Kidney (tissue), 14 donors: ENCODE results near the gene SLC2A8. TPM values are rescaled to one million over a fixed set of nuclear protein-coding genes. Genes with fewer than 3 reads are reported as not detected.

Experiments
- DNase-seq, 5 donors: peaks; one replicate each; pipeline ENCODE4 v3.0.0-alpha.2; 2013 to 2020
- FAIRE-seq: peaks from 2 replicates; lab custom pipeline; 2012; peaks lifted over from hg19 to GRCh38; lab: Jason Lieb, UNC
- H3K27ac ChIP-seq, 2 donors: one replicate each; pipeline ENCODE4 v1.7.0; 2013; ENCODE audit warnings: low read depth in 2 of 2, low read length in 2 of 2, inconsistent platforms in 1 of 2
- H3K27me3 ChIP-seq: one replicate; pipeline ENCODE4 v1.7.1; 2013; ENCODE audit warnings: low read length, inconsistent platforms; ENCODE audit not compliant: control insufficient read depth, insufficient read depth
- H3K36me3 ChIP-seq, 3 donors: one replicate each; pipeline versions ENCODE4 v1.7.0 to v1.7.1; 2013; ENCODE audit warnings: low read length in 3 of 3, control low read depth in 1 of 3, inconsistent platforms in 1 of 3; ENCODE audit not compliant: insufficient read depth in 3 of 3, control insufficient read depth in 2 of 3
- H3K4me1 ChIP-seq, 3 donors: one replicate each; pipeline versions ENCODE4 v1.7.0 to v1.7.1; 2013; ENCODE audit warnings: low read length in 3 of 3, inconsistent platforms in 1 of 3, low read depth in 1 of 3; ENCODE audit not compliant: control insufficient read depth in 2 of 3, insufficient read depth in 2 of 3
- H3K4me3 ChIP-seq, 3 donors: one replicate each; pipeline versions ENCODE4 v1.7.0 to v1.8.1; 2013; ENCODE audit warnings: low read length in 3 of 3, control low read depth in 1 of 3, inconsistent platforms in 1 of 3
- H3K9ac ChIP-seq, 3 donors: one replicate each; pipeline versions ENCODE4 v1.7.0 to v1.7.1; 2013; ENCODE audit warnings: low read length in 3 of 3, control low read depth in 1 of 3, inconsistent platforms in 1 of 3
- H3K9me3 ChIP-seq, 3 donors: one replicate each; pipeline versions ENCODE4 v1.7.0 to v1.7.1; 2013; ENCODE audit warnings: low read length in 3 of 3, control low read depth in 1 of 3, inconsistent platforms in 1 of 3; ENCODE audit not compliant: control insufficient read depth in 2 of 3, insufficient read depth in 1 of 3
- intact Hi-C: fragments of 100-400 bp; cut with DNase I; formaldehyde crosslinking; loops from one replicate; pipeline ENCODE4 v1.11.1; 2022
- polyA plus RNA-seq: library from polyadenylated mRNA; stranded (reverse); fragments of 350-450 nt; fragmentation: Illumina TruSeq; extraction: RNeasy Lipid Tissue Mini Kit (QIAGEN cat#74804); gene quantifications from one replicate; pipeline ENCODE4 v1.2.3, GENCODE V29; 2014; ENCODE audit warnings: low read depth, low replicate concordance; ENCODE audit not compliant: insufficient read depth
- total RNA-seq: library from RNA; stranded (reverse); fragmentation: NEBNext Ultra II Directional; extraction: Animal tissue kit (Norgen Biotek cat#: 25700); gene quantifications from one replicate; pipeline ENCODE4 v1.2.1, GENCODE V29; 2021
- TF ChIP-seq, protein P1 (sequence below): IDR thresholded peaks from 3 replicates; pipeline ENCODE4 v1.5.1; 2012; ENCODE audit warnings: mild to moderate bottlenecking, moderate library complexity, borderline replicate concordance; ENCODE audit not compliant: insufficient read depth; ENCODE audit errors: extremely low read depth
- donor health status: control.
- donor health status: control.
- donor health status: control.
- donor health status: control.
- donor health status: control.
- donor health status: DM: yes; HTN: yes; CAD: no.
- donor health status: Normal renal cell carcinoma (clear cell type).

SLC2A8 gene
- total and polyA plus RNA-seq, 2 donors from 2014 or later, result 15.3 to 22.0 TPM

DNA sequence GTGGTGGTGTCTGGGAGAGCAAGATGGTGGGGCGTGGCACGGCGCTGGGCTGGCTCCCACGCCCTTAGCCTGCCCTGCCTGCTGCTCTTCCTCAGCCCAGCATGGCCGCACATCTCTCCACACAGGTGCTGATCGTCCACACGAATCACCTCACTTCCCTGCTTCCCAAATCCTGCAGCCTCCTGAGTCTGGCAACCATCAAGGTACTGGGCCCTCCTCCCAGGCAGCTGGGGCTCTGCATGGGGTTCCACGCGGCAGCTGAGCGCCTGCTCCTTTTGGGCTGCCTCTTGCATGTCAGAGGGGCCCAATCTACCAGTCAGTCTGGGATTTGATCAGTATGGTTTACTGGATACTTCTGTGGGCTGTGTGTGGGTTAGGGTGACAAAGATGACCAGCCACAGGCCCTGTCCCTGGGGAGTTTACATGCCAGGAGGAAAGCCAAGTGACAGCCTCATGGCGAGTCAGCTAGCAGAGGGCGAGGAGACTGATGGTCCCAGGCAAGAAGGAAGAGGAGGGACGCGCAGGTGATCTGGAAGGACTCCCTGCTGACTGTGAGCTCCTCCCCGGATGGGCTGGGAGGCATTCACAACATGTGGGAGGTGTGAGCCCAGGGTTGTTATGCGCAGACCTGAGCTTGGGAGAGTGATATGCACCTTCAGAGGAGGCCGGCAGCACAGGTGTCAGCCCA lies 60.4 kb downstream of the SLC2A8 start:
- Histone ChIP-seq H3K4me1 (peaks cover 0 to 4% (median 0%) of the 10 kb centered on the region in 3 donors), H3K9ac (no peak overlapping the region), H3K27ac (no peak overlapping the region), H3K36me3 (peaks cover 2 to 17% (median 12%) of the 10 kb centered on the region in 3 donors), H3K9me3 (no peaks in the 10 kb centered on the region), H3K4me3 (no peak overlapping the region), H3K27me3 (no peaks in the 10 kb centered on the region)
- intact Hi-C loops, result no loop called here
- TF ChIP-seq, protein P1, sequence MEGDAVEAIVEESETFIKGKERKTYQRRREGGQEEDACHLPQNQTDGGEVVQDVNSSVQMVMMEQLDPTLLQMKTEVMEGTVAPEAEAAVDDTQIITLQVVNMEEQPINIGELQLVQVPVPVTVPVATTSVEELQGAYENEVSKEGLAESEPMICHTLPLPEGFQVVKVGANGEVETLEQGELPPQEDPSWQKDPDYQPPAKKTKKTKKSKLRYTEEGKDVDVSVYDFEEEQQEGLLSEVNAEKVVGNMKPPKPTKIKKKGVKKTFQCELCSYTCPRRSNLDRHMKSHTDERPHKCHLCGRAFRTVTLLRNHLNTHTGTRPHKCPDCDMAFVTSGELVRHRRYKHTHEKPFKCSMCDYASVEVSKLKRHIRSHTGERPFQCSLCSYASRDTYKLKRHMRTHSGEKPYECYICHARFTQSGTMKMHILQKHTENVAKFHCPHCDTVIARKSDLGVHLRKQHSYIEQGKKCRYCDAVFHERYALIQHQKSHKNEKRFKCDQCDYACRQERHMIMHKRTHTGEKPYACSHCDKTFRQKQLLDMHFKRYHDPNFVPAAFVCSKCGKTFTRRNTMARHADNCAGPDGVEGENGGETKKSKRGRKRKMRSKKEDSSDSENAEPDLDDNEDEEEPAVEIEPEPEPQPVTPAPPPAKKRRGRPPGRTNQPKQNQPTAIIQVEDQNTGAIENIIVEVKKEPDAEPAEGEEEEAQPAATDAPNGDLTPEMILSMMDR, result no peak
- FAIRE-seq, result no peak
- DNase-seq, result no peak

Other genes with a start within 250 kb of the SLC2A8 start
- gene GARNL3, start 132.4 kb upstream of the SLC2A8 start, total RNA-seq, result 10.2 TPM
- gene GARNL3, start 132.4 kb upstream of the SLC2A8 start, polyA plus RNA-seq, result 2.6 TPM
- 9.1 TPM for gene ZNF79, start 27.2 kb downstream of the SLC2A8 start, total RNA-seq
- 2.1 TPM for gene ZNF79, start 27.2 kb downstream of the SLC2A8 start, polyA plus RNA-seq
- 985 TPM for gene RPL12, start 54.2 kb downstream of the SLC2A8 start, total RNA-seq
- 1,980 TPM for gene RPL12, start 54.2 kb downstream of the SLC2A8 start, polyA plus RNA-seq
- gene LRSAM1, start 54.3 kb downstream of the SLC2A8 start, total RNA-seq, result 24.6 TPM
- 15.8 TPM for gene LRSAM1, start 54.3 kb downstream of the SLC2A8 start, polyA plus RNA-seq
- gene STXBP1, start 215.1 kb downstream of the SLC2A8 start, total RNA-seq, result 32.8 TPM
- gene STXBP1, start 215.1 kb downstream of the SLC2A8 start, polyA plus RNA-seq, result 14.3 TPM